K562 (cell line): ENCODE data around the gene ASPHD1. TPM values are rescaled to one million over a fixed set of nuclear protein-coding genes. Genes with fewer than 3 reads are reported as not detected.

Source experiments
- ATAC-seq: fragments of 200-7000 bp; cut with Tn5 transposase; 3 replicates; pipeline ENCODE4 v1.9.1; 2020; ENCODE audit warnings: moderate library complexity
- BruUV-seq: library from RNA; stranded (reverse); fragments of 400-500 nt; replicated peaks from 2 replicates; lab custom pipeline; 2021; lab: Mats Ljungman, UMichigan
- CTCF ChIA-PET: fragments of 300-600 bp; formaldehyde crosslinking; extraction: SDS; loops from one replicate; lab custom pipeline; 2021; ENCODE audit warnings: low intra/inter-chr PET ratio; lab: Yijun Ruan, JAX
- POLR2A ChIA-PET: fragments of 300-600, 350-650 bp; sonication (Branson Sonifier 250); formaldehyde crosslinking; extraction: SDS; loops from one replicate; lab custom pipeline; 2021; ENCODE audit warnings: antibody characterized with exemption, inconsistent platforms; lab: Yijun Ruan, JAX
- DNase-seq, 4 experiments: peaks; one replicate each; pipeline versions ENCODE4 v3.0.0 to v3.0.0-alpha.2; 2011 to 2018; ENCODE audit warnings: low spot score in 3 of 4, mixed read lengths in 3 of 4; ENCODE audit errors: extremely low read depth in 1 of 4
- FAIRE-seq: peaks from 2 replicates; lab custom pipeline; 2011; peaks lifted over from hg19 to GRCh38; lab: Jason Lieb, UNC
- H2AFZ ChIP-seq: 2 replicates; pipeline ENCODE4 v1.6.0; 2011; ENCODE audit warnings: low read depth, low read length, control low read depth, inconsistent platforms
- H3K27ac ChIP-seq: fragments of 200-600 bp; 3 replicates; pipeline ENCODE4 v1.8.0; 2011; ENCODE audit warnings: low read depth, mild to moderate bottlenecking, control low read depth, inconsistent platforms, low read length, moderate library complexity, mixed read lengths; ENCODE audit errors: extremely low read depth
- H3K27me3 ChIP-seq, 2 experiments: fragments of 300-600 bp in 1 of 2; 2 replicates in 1 of 2; 3 replicates in 1 of 2; pipeline versions ENCODE4 v1.6.0 to v1.8.0; 2011; ENCODE audit warnings: inconsistent platforms in 2 of 2, low read length in 2 of 2, mild to moderate bottlenecking in 1 of 2, mixed read lengths in 1 of 2, moderate library complexity in 1 of 2; ENCODE audit not compliant: control insufficient read depth in 2 of 2, insufficient read depth in 2 of 2
- H3K36me3 ChIP-seq: fragments of 300-600 bp; 3 replicates; pipeline ENCODE4 v1.8.0; 2011; ENCODE audit warnings: mild to moderate bottlenecking, low read length, inconsistent platforms; ENCODE audit not compliant: control insufficient read depth, insufficient read depth
- H3K4me1 ChIP-seq, 2 experiments: fragments of 200-600 bp in 1 of 2; replicated peaks in 1 of 2; 2 replicates in 1 of 2; 3 replicates in 1 of 2; pipeline versions ENCODE4 v1.5.1 to v1.8.0; 2011; ENCODE audit warnings: inconsistent platforms in 2 of 2, low read length in 2 of 2, mild to moderate bottlenecking in 1 of 2, mixed read lengths in 1 of 2, moderate library complexity in 1 of 2; ENCODE audit not compliant: control insufficient read depth in 2 of 2, insufficient read depth in 2 of 2
- H3K4me2 ChIP-seq: 2 replicates; pipeline ENCODE4 v1.6.1; 2011; ENCODE audit warnings: low read length, control low read depth, inconsistent platforms, mixed read lengths; ENCODE audit not compliant: insufficient read depth
- H3K4me3 ChIP-seq: fragments of 200-600 bp; sonication (generic), shearing (Covaris generic); 2 replicates; pipeline ENCODE4 v1.5.1; 2016; ENCODE audit warnings: control low read depth, inconsistent platforms
- H3K79me2 ChIP-seq: fragments of 200-600 bp; 3 replicates; pipeline ENCODE4 v1.8.0; 2011; ENCODE audit warnings: low read length, inconsistent platforms; ENCODE audit not compliant: control insufficient read depth, insufficient read depth
- H3K9ac ChIP-seq, 2 experiments: 2 replicates each; pipeline versions ENCODE4 v1.6.0 to v1.6.1; 2011; ENCODE audit warnings: low read depth in 2 of 2, low read length in 2 of 2, control low read depth in 1 of 2, inconsistent platforms in 1 of 2, mild to moderate bottlenecking in 1 of 2, mixed read lengths in 1 of 2; ENCODE audit not compliant: insufficient read depth in 1 of 2
- H3K9me1 ChIP-seq: one replicate; pipeline ENCODE4 v1.6.0; 2011; ENCODE audit warnings: inconsistent platforms, mild to moderate bottlenecking, low read length, moderate library complexity; ENCODE audit not compliant: control insufficient read depth, insufficient read depth
- H3K9me3 ChIP-seq: replicated peaks from 2 replicates; pipeline ENCODE4 v1.5.1; 2011; ENCODE audit warnings: low read depth, low read length, inconsistent platforms; ENCODE audit not compliant: control insufficient read depth, insufficient read depth
- H4K20me1 ChIP-seq: replicated peaks from 2 replicates; pipeline ENCODE4 v1.6.1; 2011; ENCODE audit warnings: low read length, inconsistent platforms, mixed read lengths; ENCODE audit not compliant: control insufficient read depth, insufficient read depth
- CXXC5 ChIP-seq: fragments of 250-450 bp; sonication (Bioruptor Pico); IDR thresholded peaks from 2 replicates; pipeline ENCODE4 v1.8.0; 2022; ENCODE audit warnings: inconsistent platforms, mild to moderate bottlenecking, moderate library complexity
- MIER1 ChIP-seq: fragments of 450-650 bp; IDR thresholded peaks from 2 replicates; pipeline ENCODE4 v1.6.1; 2016; ENCODE audit warnings: antibody characterized with exemption, mild to moderate bottlenecking, low read depth
- MTA1 ChIP-seq: fragments of 450-650 bp; IDR thresholded peaks from 2 replicates; pipeline ENCODE4 v1.6.1; 2017; ENCODE audit warnings: borderline replicate concordance
- MTA2 ChIP-seq: fragments of 450-650 bp; IDR thresholded peaks from 2 replicates; pipeline ENCODE4 v1.6.1; 2016; ENCODE audit warnings: low read depth
- PYGO2 ChIP-seq: fragments of 450-650 bp; IDR thresholded peaks from 2 replicates; pipeline ENCODE4 v1.6.1; 2016; ENCODE audit warnings: mild to moderate bottlenecking, missing genetic modification characterization, moderate library complexity, missing compliant biosample characterization
- ZFP36 ChIP-seq: fragments of 150-350 bp; IDR thresholded peaks from 2 replicates; pipeline ENCODE4 v1.6.1; 2018; ENCODE audit warnings: low read length, low read depth; ENCODE audit not compliant: partially characterized antibody
- ZNF212 ChIP-seq: fragments of 450-650 bp; formaldehyde crosslinking; IDR thresholded peaks from 2 replicates; pipeline ENCODE4 v1.4.0; 2020; ENCODE audit warnings: mild to moderate bottlenecking
- ZNF699 ChIP-seq: fragments of 250-450 bp; sonication (Bioruptor Pico); IDR thresholded peaks from 2 replicates; pipeline ENCODE4 v1.8.0; 2021; ENCODE audit warnings: mild to moderate bottlenecking, moderate library complexity; ENCODE audit not compliant: insufficient replicate concordance
- WGBS: fragments of 100-300 bp; shearing (Covaris generic); methylation state at CpG from one replicate; pipeline ENCODE4 v1.1.6; 2016; ENCODE audit warnings: low coverage, mixed read lengths; ENCODE audit not compliant: insufficient coverage; ENCODE audit errors: missing lambda C conversion rate; 5-methylcytosine and 5-hydroxymethylcytosine counted together
- in situ Hi-C: fragments of 300-500 bp; cut with MboI; formaldehyde crosslinking; loops from 4 replicates; pipeline ENCODE4 v1.15.0; 2018; ENCODE audit warnings: inconsistent platforms, mixed read lengths
- intact Hi-C: fragments of 100-400 bp; cut with micrococcal nuclease; formaldehyde crosslinking; loops from 2 replicates; pipeline ENCODE4 v1.14.2; 2022
- polyA plus RNA-seq, 8 experiments: library from polyadenylated mRNA; depleted of rRNA in 4 of 8; stranded (reverse) in 5 of 8; unstranded in 3 of 8; fragments of >200 nt; fragmentation: Nextera tagmentation in 2 of 8; fragmentation: Illumina TruSeq in 1 of 8; extraction: Ambion mirVana in 2 of 8; extraction: Trizol in 1 of 8; gene quantifications; 2 replicates each; pipeline versions ENCODE4 v1.2.1 to v1.2.3, GENCODE V29; 2011 to 2014; ENCODE audit warnings: inconsistent platforms in 1 of 8, missing spikeins in 1 of 8
- total RNA-seq, 7 experiments: library from RNA; depleted of rRNA in 6 of 7; stranded (reverse); fragments of >200 nt in 6 of 7; fragmentation: Illumina TruSeq in 2 of 7; extraction: Trizol in 2 of 7; gene quantifications; 2 replicates each; pipeline versions ENCODE4 v1.2.1 to v1.2.3, GENCODE V29; 2011 to 2021; ENCODE audit warnings: low replicate concordance in 1 of 7

ASPHD1 gene
- total and polyA plus RNA-seq, 9 of the 15 experiments (the other 6 are each of a cell fraction or from before 2014, with no cell fraction given) = 0.03 to 0.70 (median 0.24) TPM; not detected in 5

GRCh38 chr16:29894352-29894751 lies 5.9 kb upstream of the ASPHD1 start:
- WGBS = 13% methylated on average over 4 of the region's 4 CpGs
- no peak for FAIRE-seq
- CTCF ChIA-PET = no interaction called here
- BruUV-seq = no TSS peak
- intact Hi-C loops = no loop called here
- Histone ChIP-seq H3K27me3 (peaks cover 9 to 24% of the 10 kb centered on the region in 2 experiments), H3K9me3 (no peaks in the 10 kb centered on the region), H2AFZ (no peak overlapping the region), H3K9ac (no peak overlapping the region), H3K4me3 (no peak overlapping the region), H3K27ac (no peak overlapping the region), H3K79me2 (no peaks in the 10 kb centered on the region), H3K36me3 (no peaks in the 10 kb centered on the region), H3K9me1 (no peaks in the 10 kb centered on the region), H4K20me1 (peaks cover 8% of the 10 kb centered on the region; the same call in 1 of the 2 replicates), H3K4me1 (peaks cover 0 to 9% of the 10 kb centered on the region in 2 experiments; a peak in 3 of 5 replicates), H3K4me2 (no peak overlapping the region)
- no peak for ATAC-seq
- in situ Hi-C loops = no loop called here
- TF ChIP-seq ZFP36 = no peak
- TF ChIP-seq MTA1 = no peak
- TF ChIP-seq ZNF212 (CRISPR knock-in tag) = no peak
- no peak for TF ChIP-seq MTA2
- no peak for TF ChIP-seq PYGO2 (tag)
- no peak for TF ChIP-seq ZNF699 (CRISPR knock-in tag)
- no peak for TF ChIP-seq MIER1
- no peak for TF ChIP-seq CXXC5 (CRISPR knock-in tag)
- POLR2A ChIA-PET = interaction anchor here (0.8 to 1.2 kb wide), 2 partner anchors 10 to 28 kb away, joined by 3 read pairs; no protein-coding TSS in a partner anchor
- no peak for DNase-seq
